H1 (cell line): ENCODE data around the gene GRIA2. TPM values are rescaled to one million over a fixed set of nuclear protein-coding genes. Genes with fewer than 3 reads are reported as not detected.

ENCODE experiments used
- CTCF ChIA-PET: fragments of 300-600 bp; sonication (Branson Sonifier 250); formaldehyde crosslinking; loops from one replicate; lab custom pipeline; 2021; ENCODE audit not compliant: partially characterized antibody; lab: Charles Lee
- POLR2A ChIA-PET: fragments of 300-600 bp; sonication (Branson Sonifier 250); formaldehyde crosslinking; loops from one replicate; lab custom pipeline; 2021; ENCODE audit warnings: inconsistent platforms; ENCODE audit not compliant: partially characterized antibody; lab: Charles Lee
- DNase-seq, 2 experiments: peaks; one replicate each; pipeline versions ENCODE4 v3.0.0 to v3.0.0-alpha.2; 2010 to 2022; ENCODE audit warnings: low spot score in 2 of 2, low read depth in 1 of 2, mixed read lengths in 1 of 2
- FAIRE-seq: peaks from 2 replicates; lab custom pipeline; 2011; peaks lifted over from hg19 to GRCh38; lab: Jason Lieb, UNC
- H2AFZ ChIP-seq: 2 replicates; pipeline ENCODE4 v1.8.1; 2012; ENCODE audit warnings: low read length, inconsistent platforms
- H2AK5ac ChIP-seq: 2 replicates; pipeline ENCODE4 v1.6.1; 2013; ENCODE audit warnings: low read depth, low read length
- H2BK120ac ChIP-seq: replicated peaks from 2 replicates; pipeline ENCODE3; 2013; ENCODE audit warnings: low read depth, low read length, inconsistent platforms
- H2BK12ac ChIP-seq: 2 replicates; pipeline ENCODE4 v1.6.1; 2013; ENCODE audit warnings: low read depth, low read length
- H2BK15ac ChIP-seq: 2 replicates; pipeline ENCODE4 v1.6.1; 2013; ENCODE audit warnings: low read length
- H2BK20ac ChIP-seq: 2 replicates; pipeline ENCODE4 v1.6.1; 2013; ENCODE audit warnings: low read length
- H2BK5ac ChIP-seq: 2 replicates; pipeline ENCODE4 v1.6.1; 2013; ENCODE audit warnings: low read depth, low read length
- H3K14ac ChIP-seq: 2 replicates; pipeline ENCODE4 v1.6.1; 2013; ENCODE audit warnings: inconsistent platforms; ENCODE audit not compliant: insufficient read length
- H3K18ac ChIP-seq: 2 replicates; pipeline ENCODE4 v1.6.1; 2013; ENCODE audit warnings: low read length; ENCODE audit errors: extremely low read depth
- H3K23ac ChIP-seq: 2 replicates; pipeline ENCODE4 v1.6.1; 2013; ENCODE audit warnings: inconsistent platforms; ENCODE audit not compliant: insufficient read length
- H3K23me2 ChIP-seq: 2 replicates; pipeline ENCODE4 v1.6.1; 2013; ENCODE audit warnings: low read depth, low read length
- H3K27ac ChIP-seq: 2 replicates; pipeline ENCODE4 v1.6.1; 2011; ENCODE audit warnings: low read depth, low read length, inconsistent platforms
- H3K27me3 ChIP-seq, 4 experiments: replicated peaks in 1 of 4; 1 replicate in 1 of 4; 2 replicates in 3 of 4; pipeline versions ENCODE4 v1.6.1 to v1.8.1; 2011 to 2013; ENCODE audit warnings: low read length in 3 of 4, mild to moderate bottlenecking in 3 of 4, inconsistent platforms in 2 of 4, mixed read lengths in 2 of 4, moderate library complexity in 1 of 4; ENCODE audit not compliant: control insufficient read depth in 3 of 4, insufficient read depth in 3 of 4; ENCODE audit errors: extremely low read depth in 1 of 4
- H3K36me3 ChIP-seq, 4 experiments: 2 replicates each; pipeline versions ENCODE4 v1.6.1 to v1.8.1; 2011 to 2013; ENCODE audit warnings: mild to moderate bottlenecking in 4 of 4, low read length in 3 of 4, moderate library complexity in 2 of 4, control low read depth in 1 of 4, inconsistent platforms in 1 of 4; ENCODE audit not compliant: insufficient read depth in 4 of 4, control insufficient read depth in 2 of 4
- H3K4ac ChIP-seq: replicated peaks from 2 replicates; pipeline ENCODE3; 2013; ENCODE audit warnings: low read length, low read depth, mixed read lengths, inconsistent platforms; ENCODE audit not compliant: insufficient read length
- H3K4me1 ChIP-seq, 4 experiments: replicated peaks in 1 of 4; 1 replicate in 1 of 4; 2 replicates in 3 of 4; pipeline versions ENCODE4 v1.6.1 to v1.8.1; 2011 to 2013; ENCODE audit warnings: low read length in 3 of 4, inconsistent platforms in 2 of 4, mixed read lengths in 1 of 4; ENCODE audit not compliant: insufficient read depth in 4 of 4, control insufficient read depth in 3 of 4
- H3K4me2 ChIP-seq, 2 experiments: 2 replicates each; pipeline versions ENCODE4 v1.6.1 to v1.8.1; 2011 to 2013; ENCODE audit warnings: low read depth in 2 of 2, low read length in 2 of 2, control low read depth in 1 of 2, inconsistent platforms in 1 of 2, mild to moderate bottlenecking in 1 of 2; ENCODE audit not compliant: insufficient read depth in 1 of 2
- H3K4me3 ChIP-seq, 4 experiments: fragments of 200-600, 300-600 bp in 1 of 4; sonication (generic), shearing (Covaris generic), sonication (Bioruptor Twin) in 1 of 4; 2 replicates each; pipeline versions ENCODE4 v1.5.1 to v1.8.1; 2011 to 2016; ENCODE audit warnings: low read length in 4 of 4, low read depth in 3 of 4, control low read depth in 2 of 4, inconsistent platforms in 2 of 4, mild to moderate bottlenecking in 2 of 4, mixed read lengths in 1 of 4, moderate library complexity in 1 of 4; ENCODE audit not compliant: insufficient read depth in 2 of 4; ENCODE audit errors: extremely low read depth in 1 of 4
- H3K56ac ChIP-seq: replicated peaks from 2 replicates; pipeline ENCODE3; 2013; ENCODE audit warnings: low read depth, mild to moderate bottlenecking, mixed read lengths, low read length, inconsistent platforms; ENCODE audit not compliant: insufficient read length
- H3K79me1 ChIP-seq: 2 replicates; pipeline ENCODE4 v1.6.1; 2013; ENCODE audit warnings: low read depth, low read length, control low read depth
- H3K79me2 ChIP-seq, 2 experiments: 2 replicates each; pipeline versions ENCODE4 v1.6.1 to v1.8.1; 2012 to 2013; ENCODE audit warnings: low read length in 2 of 2, mild to moderate bottlenecking in 2 of 2, inconsistent platforms in 1 of 2; ENCODE audit not compliant: insufficient read depth in 2 of 2, control insufficient read depth in 1 of 2
- H3K9ac ChIP-seq, 4 experiments: replicated peaks in 1 of 4; 1 replicate in 1 of 4; 2 replicates in 3 of 4; pipeline versions ENCODE4 v1.6.1 to v1.8.1; 2011 to 2013; ENCODE audit warnings: low read depth in 3 of 4, low read length in 3 of 4, control low read depth in 2 of 4, mild to moderate bottlenecking in 2 of 4, moderate library complexity in 2 of 4, inconsistent platforms in 1 of 4; ENCODE audit errors: extremely low read depth in 1 of 4
- H3K9me3 ChIP-seq, 2 experiments: 2 replicates each; pipeline versions ENCODE4 v1.6.1 to v1.8.1; 2012 to 2013; ENCODE audit warnings: mild to moderate bottlenecking in 2 of 2, moderate library complexity in 2 of 2, control low read depth in 1 of 2, inconsistent platforms in 1 of 2, low read depth in 1 of 2, low read length in 1 of 2, mixed read lengths in 1 of 2; ENCODE audit not compliant: insufficient read depth in 2 of 2
- H4K20me1 ChIP-seq, 2 experiments: replicated peaks in 1 of 2; 2 replicates each; pipeline versions ENCODE3 to v1.8.1; 2011 to 2013; ENCODE audit warnings: inconsistent platforms in 2 of 2, low read length in 2 of 2, mild to moderate bottlenecking in 1 of 2; ENCODE audit not compliant: insufficient read depth in 2 of 2, control insufficient read depth in 1 of 2
- H4K5ac ChIP-seq: 2 replicates; pipeline ENCODE4 v1.6.1; 2013; ENCODE audit warnings: low read length, low read depth, mixed read lengths, inconsistent platforms; ENCODE audit not compliant: insufficient read length
- H4K8ac ChIP-seq: 2 replicates; pipeline ENCODE4 v1.8.0; 2013; ENCODE audit warnings: mild to moderate bottlenecking, moderate library complexity, low read length, inconsistent platforms; ENCODE audit not compliant: insufficient read depth; ENCODE audit errors: extremely low read depth
- H4K91ac ChIP-seq: replicated peaks from 2 replicates; pipeline ENCODE3; 2013; ENCODE audit warnings: low read length, mixed read lengths, inconsistent platforms; ENCODE audit not compliant: insufficient read length
- BCL11A ChIP-seq, 2 experiments: IDR thresholded peaks; one replicate each; pipeline ENCODE4 v1.6.1; 2011; ENCODE audit warnings: low read depth in 2 of 2, low read length in 2 of 2, mild to moderate bottlenecking in 2 of 2
- GABPA ChIP-seq: IDR thresholded peaks from 2 replicates; pipeline ENCODE4 v1.6.1; 2011; ENCODE audit warnings: mild to moderate bottlenecking, low read length, moderate library complexity, borderline replicate concordance; ENCODE audit not compliant: insufficient read depth
- KDM4A ChIP-seq: IDR thresholded peaks from one replicate; pipeline ENCODE4 v1.7.1; 2012; ENCODE audit warnings: low read depth, mild to moderate bottlenecking, moderate library complexity, low read length, inconsistent platforms; ENCODE audit not compliant: severe bottlenecking
- POLR2A ChIP-seq, 2 experiments: IDR thresholded peaks; 1 replicate in 1 of 2; 2 replicates in 1 of 2; pipeline ENCODE4 v1.6.1; 2011; ENCODE audit warnings: low read depth in 2 of 2, low read length in 2 of 2, mild to moderate bottlenecking in 2 of 2; ENCODE audit errors: control extremely low read depth in 1 of 2
- RBBP5 ChIP-seq: IDR thresholded peaks from 2 replicates; pipeline ENCODE4 v1.7.1; 2012; ENCODE audit warnings: low read depth, mild to moderate bottlenecking, inconsistent platforms, low read length, moderate library complexity, borderline replicate concordance
- SAP30 ChIP-seq: fragments of 300-600 bp; sonication (generic); IDR thresholded peaks from 2 replicates; pipeline ENCODE4 v1.7.1; 2012; ENCODE audit warnings: low read length, moderate library complexity, mild to moderate bottlenecking, inconsistent platforms; ENCODE audit not compliant: insufficient read depth, insufficient replicate concordance
- SIRT6 ChIP-seq: IDR thresholded peaks from one replicate; pipeline ENCODE4 v1.7.1; 2012; ENCODE audit warnings: low read length, inconsistent platforms
- SP2 ChIP-seq: IDR thresholded peaks from 2 replicates; pipeline ENCODE4 v1.6.1; 2012; ENCODE audit warnings: mild to moderate bottlenecking, low read length, inconsistent platforms
- SP4 ChIP-seq: IDR thresholded peaks from 2 replicates; pipeline ENCODE4 v1.6.1; 2012; ENCODE audit warnings: low read length, inconsistent platforms
- TEAD4 ChIP-seq: IDR thresholded peaks from 2 replicates; pipeline ENCODE4 v1.6.1; 2012; ENCODE audit warnings: low read depth, low read length, inconsistent platforms, mixed read lengths
- polyA plus RNA-seq, 7 experiments: library from polyadenylated mRNA; depleted of rRNA in 3 of 7; stranded (reverse) in 5 of 7; unstranded in 2 of 7; fragments of >200 nt in 5 of 7; fragments of 200-250 nt in 2 of 7; gene quantifications; 1 replicate in 5 of 7; 2 replicates in 1 of 7; 4 replicates in 1 of 7; pipeline versions ENCODE4 v1.2.1 to v1.2.3, GENCODE V29; 2011 to 2013; ENCODE audit warnings: missing spikeins in 2 of 7, mixed read lengths in 2 of 7
- total RNA-seq: library from RNA; stranded (reverse); fragmentation: NEBNext Ultra II Directional; extraction: Animal tissue kit (Norgen Biotek cat#: 25700); gene quantifications from 2 replicates; pipeline ENCODE4 v1.2.1, GENCODE V29; 2021
- TF ChIP-seq, protein P1 (sequence below), 3 experiments: IDR thresholded peaks; 1 replicate in 2 of 3; 2 replicates in 1 of 3; pipeline versions ENCODE4 v1.5.1 to v1.6.1; 2011; ENCODE audit warnings: low read length in 3 of 3, mild to moderate bottlenecking in 3 of 3, inconsistent platforms in 2 of 3, low read depth in 1 of 3, moderate library complexity in 1 of 3; ENCODE audit not compliant: insufficient read depth in 1 of 3; ENCODE audit errors: control extremely low read depth in 1 of 3
- TF ChIP-seq, protein P2 (sequence below): IDR thresholded peaks from 2 replicates; pipeline ENCODE4 v1.6.1; 2011; ENCODE audit warnings: low read length, improper control_type of control experiment

Gene GRIA2
- total and polyA plus RNA-seq, 2 of the 8 experiments (the other 6 are each of a cell fraction or from before 2014, with no cell fraction given): not detected

DNA sequence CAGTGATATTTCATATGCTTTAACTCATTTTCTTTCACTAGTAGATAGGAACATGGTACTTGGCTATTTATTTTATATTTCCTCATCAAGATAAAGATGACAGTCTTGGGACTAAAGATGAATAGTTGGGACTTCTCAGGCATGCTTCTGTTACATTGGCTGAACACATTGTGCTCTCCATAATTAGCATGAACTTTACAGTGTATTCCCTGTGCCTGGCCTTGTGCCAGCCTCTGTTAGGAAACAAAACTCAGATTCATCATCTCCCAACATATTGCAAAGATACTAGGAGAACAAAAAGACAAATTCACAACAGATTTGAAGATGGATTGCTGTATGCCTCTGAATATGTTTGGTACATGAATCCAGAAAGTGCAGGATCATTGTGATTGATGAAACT, 26.4 kb downstream of the GRIA2 start:
- CTCF ChIA-PET: no interaction called here
- no peak overlapping the region for H3K14ac ChIP-seq
- H3K23me2 ChIP-seq: no peaks in the 10 kb centered on the region
- POLR2A ChIA-PET: no interaction called here
- no peak overlapping the region for H3K56ac ChIP-seq
- H3K18ac ChIP-seq: no peak overlapping the region
- DNase-seq (no peak), FAIRE-seq (no peak)
- no peak overlapping the region for H3K23ac ChIP-seq
- H4K91ac ChIP-seq: no peak overlapping the region
- peaks cover 0 to 2% (median 0%) of the 10 kb centered on the region in 4 experiments; a peak in 1 of 7 replicates for H3K4me1 ChIP-seq
- no peak overlapping the region for H2BK20ac ChIP-seq
- H2BK5ac ChIP-seq: no peak overlapping the region
- H3K27me3 ChIP-seq: no peaks in the 10 kb centered on the region; a peak in 2 of 7 replicates
- no peak overlapping the region for H2AK5ac ChIP-seq
- TF ChIP-seq GABPA (no peak), SIRT6 (no peak), SP2 (no peak), SP4 (no peak), BCL11A (IDR thresholded peaks at IDR 0.05; ENCODE audit: low read depth in 2 of 2, low read length in 2 of 2) (no peak), TEAD4 (no peak), POLR2A (IDR thresholded peaks at IDR 0.05; ENCODE audit: control extremely low read depth in 1 of 2, low read depth in 2 of 2, low read length in 2 of 2) (no peak), KDM4A (no peak), SAP30 (no peak), RBBP5 (no peak)
- TF ChIP-seq, protein P1, sequence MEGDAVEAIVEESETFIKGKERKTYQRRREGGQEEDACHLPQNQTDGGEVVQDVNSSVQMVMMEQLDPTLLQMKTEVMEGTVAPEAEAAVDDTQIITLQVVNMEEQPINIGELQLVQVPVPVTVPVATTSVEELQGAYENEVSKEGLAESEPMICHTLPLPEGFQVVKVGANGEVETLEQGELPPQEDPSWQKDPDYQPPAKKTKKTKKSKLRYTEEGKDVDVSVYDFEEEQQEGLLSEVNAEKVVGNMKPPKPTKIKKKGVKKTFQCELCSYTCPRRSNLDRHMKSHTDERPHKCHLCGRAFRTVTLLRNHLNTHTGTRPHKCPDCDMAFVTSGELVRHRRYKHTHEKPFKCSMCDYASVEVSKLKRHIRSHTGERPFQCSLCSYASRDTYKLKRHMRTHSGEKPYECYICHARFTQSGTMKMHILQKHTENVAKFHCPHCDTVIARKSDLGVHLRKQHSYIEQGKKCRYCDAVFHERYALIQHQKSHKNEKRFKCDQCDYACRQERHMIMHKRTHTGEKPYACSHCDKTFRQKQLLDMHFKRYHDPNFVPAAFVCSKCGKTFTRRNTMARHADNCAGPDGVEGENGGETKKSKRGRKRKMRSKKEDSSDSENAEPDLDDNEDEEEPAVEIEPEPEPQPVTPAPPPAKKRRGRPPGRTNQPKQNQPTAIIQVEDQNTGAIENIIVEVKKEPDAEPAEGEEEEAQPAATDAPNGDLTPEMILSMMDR (IDR thresholded peaks at IDR 0.05; ENCODE audit: control extremely low read depth in 1 of 3, insufficient read depth in 1 of 3, low read depth in 1 of 3, low read length in 3 of 3): no peak
- TF ChIP-seq, protein P2, sequence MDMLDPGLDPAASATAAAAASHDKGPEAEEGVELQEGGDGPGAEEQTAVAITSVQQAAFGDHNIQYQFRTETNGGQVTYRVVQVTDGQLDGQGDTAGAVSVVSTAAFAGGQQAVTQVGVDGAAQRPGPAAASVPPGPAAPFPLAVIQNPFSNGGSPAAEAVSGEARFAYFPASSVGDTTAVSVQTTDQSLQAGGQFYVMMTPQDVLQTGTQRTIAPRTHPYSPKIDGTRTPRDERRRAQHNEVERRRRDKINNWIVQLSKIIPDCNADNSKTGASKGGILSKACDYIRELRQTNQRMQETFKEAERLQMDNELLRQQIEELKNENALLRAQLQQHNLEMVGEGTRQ: no peak
- H3K27ac ChIP-seq: no peak overlapping the region
- no peak overlapping the region for H3K4ac ChIP-seq
- H3K79me1 ChIP-seq: no peaks in the 10 kb centered on the region
- no peak overlapping the region for H2BK15ac ChIP-seq
- H3K4me2 ChIP-seq: no peak overlapping the region
- no peak overlapping the region for H4K5ac ChIP-seq
- H2BK120ac ChIP-seq: no peak overlapping the region
- no peaks in the 10 kb centered on the region for H4K20me1 ChIP-seq
- H2BK12ac ChIP-seq: no peak overlapping the region
- H3K4me3 ChIP-seq: no peak overlapping the region
- no peak overlapping the region for H3K9ac ChIP-seq
- no peaks in the 10 kb centered on the region for H3K36me3 ChIP-seq
- no peaks in the 10 kb centered on the region for H3K9me3 ChIP-seq
- H3K79me2 ChIP-seq: no peaks in the 10 kb centered on the region
- H2AFZ ChIP-seq: no peak overlapping the region
- no peak overlapping the region for H4K8ac ChIP-seq
